Sigmoid colon (tissue), 4 donors: ENCODE measurements around the gene ELMO1.

ENCODE experiments used
- EP300 ChIP-seq, 4 donors: sonication (generic); formaldehyde crosslinking; IDR thresholded peaks; one replicate each; pipeline ENCODE4 v1.6.1; 2017; ENCODE audit warnings: antibody characterized with exemption in 4 of 4
- POLR2A ChIP-seq, 2 donors: fragments of 450-650 bp; IDR thresholded peaks; one replicate each; pipeline ENCODE4 v1.6.1; 2016; ENCODE audit warnings: antibody characterized with exemption in 2 of 2, mild to moderate bottlenecking in 2 of 2, moderate library complexity in 2 of 2
- TF ChIP-seq, protein P1 (sequence below), 4 experiments: fragments of 450-650 bp in 3 of 4; fragments of 200-600 bp in 1 of 4; IDR thresholded peaks; one replicate each; pipeline ENCODE4 v1.5.1; 2016 to 2019; ENCODE audit warnings: antibody characterized with exemption in 4 of 4, mild to moderate bottlenecking in 3 of 4, moderate library complexity in 2 of 4

DNA sequence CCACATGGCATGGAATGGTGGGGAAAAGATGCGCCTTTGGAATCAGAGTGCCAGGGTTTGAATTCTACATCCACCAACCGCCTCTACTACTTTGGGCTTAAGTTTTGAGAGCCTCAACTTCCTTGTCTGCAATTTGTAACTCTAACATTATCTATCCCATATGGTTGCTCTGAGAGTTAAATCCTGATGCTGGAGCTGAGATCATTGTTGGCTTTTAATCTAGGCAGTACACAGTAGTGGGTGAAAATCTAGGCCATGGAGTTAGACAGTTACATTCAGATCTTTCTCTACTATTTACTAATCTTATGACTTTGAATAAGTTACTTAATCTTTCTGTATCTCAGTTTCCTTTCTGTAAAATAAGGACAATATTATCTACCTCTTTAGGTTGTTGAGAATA, 574.6 kb downstream of the ELMO1 start:
- TF ChIP-seq, protein P1, sequence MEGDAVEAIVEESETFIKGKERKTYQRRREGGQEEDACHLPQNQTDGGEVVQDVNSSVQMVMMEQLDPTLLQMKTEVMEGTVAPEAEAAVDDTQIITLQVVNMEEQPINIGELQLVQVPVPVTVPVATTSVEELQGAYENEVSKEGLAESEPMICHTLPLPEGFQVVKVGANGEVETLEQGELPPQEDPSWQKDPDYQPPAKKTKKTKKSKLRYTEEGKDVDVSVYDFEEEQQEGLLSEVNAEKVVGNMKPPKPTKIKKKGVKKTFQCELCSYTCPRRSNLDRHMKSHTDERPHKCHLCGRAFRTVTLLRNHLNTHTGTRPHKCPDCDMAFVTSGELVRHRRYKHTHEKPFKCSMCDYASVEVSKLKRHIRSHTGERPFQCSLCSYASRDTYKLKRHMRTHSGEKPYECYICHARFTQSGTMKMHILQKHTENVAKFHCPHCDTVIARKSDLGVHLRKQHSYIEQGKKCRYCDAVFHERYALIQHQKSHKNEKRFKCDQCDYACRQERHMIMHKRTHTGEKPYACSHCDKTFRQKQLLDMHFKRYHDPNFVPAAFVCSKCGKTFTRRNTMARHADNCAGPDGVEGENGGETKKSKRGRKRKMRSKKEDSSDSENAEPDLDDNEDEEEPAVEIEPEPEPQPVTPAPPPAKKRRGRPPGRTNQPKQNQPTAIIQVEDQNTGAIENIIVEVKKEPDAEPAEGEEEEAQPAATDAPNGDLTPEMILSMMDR (IDR thresholded peaks at IDR 0.05) = no peak
- TF ChIP-seq EP300 (IDR thresholded peaks at IDR 0.05) (no peak), POLR2A (IDR thresholded peaks at IDR 0.05) (no peak)
